ENCODE data around the gene FBXW2.
"Not testable (repeated sequence)": the region's sequence is repeated elsewhere in the genome, so short reads cannot be mapped to it uniquely, and the experiment has no call there.

Gene FBXW2

GRCh38 chr9:120792898-120793765, at the start of gene FBXW2:
FBXW2 (minus strand) TSS chr9:120793416; CDS start chr9:120788258, 5,158 bp downstream.
- peak; percentile 74 for DNase-seq (ENCODE audit: low spot score)
- FAIRE-seq, result no peak

GRCh38 chr9:120841930-120842684, 48.9 kb upstream of the FBXW2 start:
- FAIRE-seq, result no peak
- no peak for DNase-seq (ENCODE audit: low spot score)

- FAIRE-seq, result no peak
- DNase-seq (ENCODE audit: low spot score), result peak; percentile 46
These were observed 45.9 kb upstream of the FBXW2 start for GRCh38 chr9:120839146-120839545.

- DNase-seq (ENCODE audit: low spot score) (no peak), FAIRE-seq (no peak)
These were observed 44.7 kb upstream of the FBXW2 start for GRCh38 chr9:120837921-120838320.

GRCh38 chr9:120833325-120833724, 40.1 kb upstream of the FBXW2 start:
- FAIRE-seq (no peak), DNase-seq (ENCODE audit: low spot score) (no peak)

GRCh38 chr9:120832807-120833206, 39.6 kb upstream of the FBXW2 start:
- no peak for DNase-seq (ENCODE audit: low spot score)
- no peak for FAIRE-seq

GRCh38 chr9:120830865-120831264, 37.6 kb upstream of the FBXW2 start:
- DNase-seq (ENCODE audit: low spot score) (no peak), FAIRE-seq (no peak)

GRCh38 chr9:120830151-120830550, 36.9 kb upstream of the FBXW2 start:
- DNase-seq (ENCODE audit: low spot score), result no peak
- FAIRE-seq, result no peak

- DNase-seq (ENCODE audit: low spot score) (no peak), FAIRE-seq (no peak)
These were observed 36.4 kb upstream of the FBXW2 start for GRCh38 chr9:120829650-120830049.

GRCh38 chr9:120820095-120820494, 26.9 kb upstream of the FBXW2 start:
- no peak for DNase-seq (ENCODE audit: low spot score)
- FAIRE-seq, result no peak

- DNase-seq (ENCODE audit: low spot score) (no peak), FAIRE-seq (no peak)
These were observed 25.4 kb upstream of the FBXW2 start for GRCh38 chr9:120818595-120818994.

GRCh38 chr9:120815075-120815474, 21.9 kb upstream of the FBXW2 start:
- DNase-seq (ENCODE audit: low spot score) (no peak), FAIRE-seq (no peak)

GRCh38 chr9:120808931-120809330, 15.7 kb upstream of the FBXW2 start:
- no peak for DNase-seq (ENCODE audit: low spot score)
- FAIRE-seq, result no peak

- no peak for FAIRE-seq
- no peak for DNase-seq (ENCODE audit: low spot score)
These were observed 14.6 kb upstream of the FBXW2 start for GRCh38 chr9:120807607-120808379.

- not testable (repeated sequence) for FAIRE-seq; DNase-seq (ENCODE audit: low spot score)
These were observed 11.7 kb upstream of the FBXW2 start for GRCh38 chr9:120804784-120805363.

GRCh38 chr9:120801441-120801840, 8.2 kb upstream of the FBXW2 start:
- FAIRE-seq (no peak), DNase-seq (ENCODE audit: low spot score) (no peak)

GRCh38 chr9:120791161-120791560, 2.1 kb downstream of the FBXW2 start:
- DNase-seq (ENCODE audit: low spot score) (no peak), FAIRE-seq (no peak)

GRCh38 chr9:120787933-120788332, 5.3 kb downstream of the FBXW2 start:
- DNase-seq (ENCODE audit: low spot score) (no peak), FAIRE-seq (no peak)

- DNase-seq (ENCODE audit: low spot score), result no peak
- FAIRE-seq, result no peak
These were observed 9.6 kb downstream of the FBXW2 start for GRCh38 chr9:120783602-120784047.

GRCh38 chr9:120781236-120781635, 12.0 kb downstream of the FBXW2 start:
- DNase-seq (ENCODE audit: low spot score) (no peak), FAIRE-seq (no peak)

- FAIRE-seq (no peak), DNase-seq (ENCODE audit: low spot score) (no peak)
These were observed 12.8 kb downstream of the FBXW2 start for GRCh38 chr9:120780367-120780766.

Measured in RCC 7860 (cell line).